Body of pancreas (tissue), 4 donors: ENCODE results near the gene ERBB3. TPM values are rescaled to one million over a fixed set of nuclear protein-coding genes. Genes with fewer than 3 reads are reported as not detected.
A peak's percentile ranks its signal among the peaks of the same experiment; 100 is the strongest.

Experiments
- ATAC-seq: fragments of 150-250 bp; one replicate; pipeline ENCODE4 v1.9.1; 2016
- DNase-seq, 4 donors: peaks; one replicate each; pipeline ENCODE4 v3.0.0-alpha.2; 2019
- H3K27ac ChIP-seq, 4 donors: fragments of 200-600 bp; sonication (generic); 1 replicate in 3 of 4; 2 replicates in 1 of 4; pipeline versions ENCODE4 v1.5.1 to v1.6.1; 2016 to 2019; ENCODE audit warnings: mild to moderate bottlenecking in 1 of 4, mixed read lengths in 1 of 4, moderate library complexity in 1 of 4
- H3K27me3 ChIP-seq, 2 donors: fragments of 200-600 bp; sonication (generic); one replicate each; pipeline ENCODE4 v1.6.0; 2016; ENCODE audit warnings: mild to moderate bottlenecking in 1 of 2
- H3K36me3 ChIP-seq, 2 donors: fragments of 200-600 bp; sonication (generic); replicated peaks in 1 of 2; 2 replicates each; pipeline ENCODE4 v1.5.1; 2016; ENCODE audit warnings: low read depth in 2 of 2; ENCODE audit not compliant: insufficient read depth in 1 of 2
- H3K4me1 ChIP-seq: fragments of 200-600 bp; sonication (generic); one replicate; pipeline ENCODE4 v1.6.0; 2016
- H3K4me3 ChIP-seq, 2 donors: fragments of 200-600 bp; sonication (generic); 1 replicate in 1 of 2; 2 replicates in 1 of 2; pipeline ENCODE4 v1.5.1; 2016 to 2019
- H3K9me3 ChIP-seq, 3 donors: fragments of 200-600 bp; sonication (generic); 1 replicate in 2 of 3; 2 replicates in 1 of 3; pipeline ENCODE4 v1.5.1; 2016
- POLR2A ChIP-seq, 3 donors: fragments of 450-650 bp; IDR thresholded peaks; one replicate each; pipeline ENCODE4 v1.6.1; 2016; ENCODE audit warnings: antibody characterized with exemption in 3 of 3, mild to moderate bottlenecking in 2 of 3
- WGBS, 2 donors: methylation state at CpG; one replicate each; pipeline ENCODE4 v1.1.5; 2017; 5-methylcytosine and 5-hydroxymethylcytosine counted together
- intact Hi-C: fragments of 100-400 bp; cut with DNase I; formaldehyde crosslinking; loops from one replicate; pipeline ENCODE4 v1.15.1; 2023
- total RNA-seq, 2 donors: library from RNA; depleted of rRNA; stranded (reverse); fragments of >200 nt; gene quantifications; one replicate each; pipeline ENCODE4 v1.1.0, GENCODE V29; 2016
- TF ChIP-seq, protein P1 (sequence below), 7 experiments: fragments of 450-650 bp in 4 of 7; fragments of 200-600 bp in 3 of 7; sonication (generic) in 3 of 7; IDR thresholded peaks; one replicate each; pipeline ENCODE4 v1.5.1; 2016 to 2019; ENCODE audit warnings: antibody characterized with exemption in 7 of 7

ERBB3 gene
- total RNA-seq, 2 donors from 2014 or later, result 72.9 to 74.8 TPM

DNA sequence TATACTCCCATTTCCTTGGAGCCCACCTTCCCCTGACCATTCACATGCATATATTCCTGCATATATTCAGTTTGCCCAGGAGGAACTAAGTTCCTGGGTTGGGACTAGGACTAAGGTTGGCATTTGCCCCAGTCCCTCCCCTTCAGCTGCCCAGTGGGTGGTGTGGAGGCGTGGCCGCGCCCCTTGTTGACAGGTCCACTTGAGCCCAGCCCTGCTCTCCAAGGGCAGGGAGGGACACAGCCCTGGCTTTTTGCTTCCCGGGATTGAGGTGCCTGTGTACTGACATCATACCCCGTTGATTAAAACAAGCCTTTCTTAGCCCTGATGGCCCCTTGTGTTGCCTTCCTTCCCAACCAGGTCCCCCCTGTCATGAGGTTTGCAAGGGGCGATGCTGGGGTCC, 7.3 kb downstream of the ERBB3 start:
- peaks cover 53% of the 10 kb centered on the region for H3K4me1 ChIP-seq
- H3K9me3 ChIP-seq, result no peaks in the 10 kb centered on the region
- ATAC-seq, result peak; percentile 97
- H3K27ac ChIP-seq, result peak overlapping the region; percentile 55 to 83 (median 76)
- H3K36me3 ChIP-seq, result peaks cover 0 to 18% of the 10 kb centered on the region in 2 donors
- TF ChIP-seq, protein P1, sequence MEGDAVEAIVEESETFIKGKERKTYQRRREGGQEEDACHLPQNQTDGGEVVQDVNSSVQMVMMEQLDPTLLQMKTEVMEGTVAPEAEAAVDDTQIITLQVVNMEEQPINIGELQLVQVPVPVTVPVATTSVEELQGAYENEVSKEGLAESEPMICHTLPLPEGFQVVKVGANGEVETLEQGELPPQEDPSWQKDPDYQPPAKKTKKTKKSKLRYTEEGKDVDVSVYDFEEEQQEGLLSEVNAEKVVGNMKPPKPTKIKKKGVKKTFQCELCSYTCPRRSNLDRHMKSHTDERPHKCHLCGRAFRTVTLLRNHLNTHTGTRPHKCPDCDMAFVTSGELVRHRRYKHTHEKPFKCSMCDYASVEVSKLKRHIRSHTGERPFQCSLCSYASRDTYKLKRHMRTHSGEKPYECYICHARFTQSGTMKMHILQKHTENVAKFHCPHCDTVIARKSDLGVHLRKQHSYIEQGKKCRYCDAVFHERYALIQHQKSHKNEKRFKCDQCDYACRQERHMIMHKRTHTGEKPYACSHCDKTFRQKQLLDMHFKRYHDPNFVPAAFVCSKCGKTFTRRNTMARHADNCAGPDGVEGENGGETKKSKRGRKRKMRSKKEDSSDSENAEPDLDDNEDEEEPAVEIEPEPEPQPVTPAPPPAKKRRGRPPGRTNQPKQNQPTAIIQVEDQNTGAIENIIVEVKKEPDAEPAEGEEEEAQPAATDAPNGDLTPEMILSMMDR (IDR thresholded peaks at IDR 0.05), result no peak
- TF ChIP-seq POLR2A (IDR thresholded peaks at IDR 0.05), result no peak
- no peaks in the 10 kb centered on the region for H3K27me3 ChIP-seq
- H3K4me3 ChIP-seq, result no peak overlapping the region
- intact Hi-C loops, result no loop called here
- WGBS, 2 donors, result 23 to 42% methylated on average over 4 to 6 of the region's 6 CpGs
- peak; percentile 95 to 99 (median 98) for DNase-seq

DNA sequence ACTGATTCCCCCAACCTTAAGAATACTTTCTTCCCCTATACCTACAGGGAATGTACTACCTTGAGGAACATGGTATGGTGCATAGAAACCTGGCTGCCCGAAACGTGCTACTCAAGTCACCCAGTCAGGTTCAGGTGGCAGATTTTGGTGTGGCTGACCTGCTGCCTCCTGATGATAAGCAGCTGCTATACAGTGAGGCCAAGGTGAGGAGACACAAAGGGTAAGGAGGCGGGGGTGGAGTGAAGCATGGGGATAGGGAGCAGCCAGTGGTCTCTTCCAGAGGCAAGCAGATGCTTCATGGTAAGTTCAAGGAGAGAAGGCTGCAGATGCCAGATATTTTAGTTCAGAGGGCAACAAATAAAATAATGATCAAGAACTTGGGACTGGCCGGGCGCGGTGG, 17.8 kb downstream of the ERBB3 start:
- Histone ChIP-seq H3K4me1 (no peaks in the 10 kb centered on the region), H3K36me3 (peaks cover 11 to 36% of the 10 kb centered on the region in 2 donors), H3K9me3 (no peaks in the 10 kb centered on the region), H3K4me3 (no peak overlapping the region), H3K27me3 (no peaks in the 10 kb centered on the region), H3K27ac (no peak overlapping the region)
- 87 to 92% methylated on average over 6 of the region's 6 CpGs for WGBS, 2 donors
- intact Hi-C loops, result no loop called here
- TF ChIP-seq POLR2A (IDR thresholded peaks at IDR 0.05), result no peak
- TF ChIP-seq, protein P1 (IDR thresholded peaks at IDR 0.05), result no peak
- DNase-seq (no peak), ATAC-seq (no peak)

DNA sequence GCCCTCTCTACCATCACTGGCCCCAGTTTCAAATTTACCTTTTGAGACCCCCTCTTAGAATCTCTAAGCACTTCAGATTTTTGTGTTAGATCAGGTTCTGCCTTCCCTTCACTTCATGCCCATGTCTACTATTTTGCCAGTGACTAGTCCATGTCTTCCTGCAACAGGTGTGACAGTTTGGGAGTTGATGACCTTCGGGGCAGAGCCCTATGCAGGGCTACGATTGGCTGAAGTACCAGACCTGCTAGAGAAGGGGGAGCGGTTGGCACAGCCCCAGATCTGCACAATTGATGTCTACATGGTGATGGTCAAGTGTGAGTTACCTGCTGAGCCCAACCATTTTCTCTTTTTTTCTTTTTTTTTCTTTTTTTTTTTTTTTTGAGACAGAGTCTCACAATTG, 18.6 kb downstream of the ERBB3 start:
- 60 to 89% methylated on average over 3 of the region's 3 CpGs for WGBS, 2 donors
- no peak overlapping the region for H3K4me3 ChIP-seq
- intact Hi-C loops, result no loop called here
- TF ChIP-seq POLR2A (IDR thresholded peaks at IDR 0.05), result no peak
- TF ChIP-seq, protein P1 (IDR thresholded peaks at IDR 0.05), result no peak
- no peaks in the 10 kb centered on the region for H3K27me3 ChIP-seq
- peaks cover 7 to 28% of the 10 kb centered on the region in 2 donors for H3K36me3 ChIP-seq
- no peaks in the 10 kb centered on the region for H3K9me3 ChIP-seq
- peak in 1 of 4 donors; percentile 28 for DNase-seq
- no peak overlapping the region for H3K27ac ChIP-seq
- peaks cover 7% of the 10 kb centered on the region for H3K4me1 ChIP-seq
- ATAC-seq, result no peak

DNA sequence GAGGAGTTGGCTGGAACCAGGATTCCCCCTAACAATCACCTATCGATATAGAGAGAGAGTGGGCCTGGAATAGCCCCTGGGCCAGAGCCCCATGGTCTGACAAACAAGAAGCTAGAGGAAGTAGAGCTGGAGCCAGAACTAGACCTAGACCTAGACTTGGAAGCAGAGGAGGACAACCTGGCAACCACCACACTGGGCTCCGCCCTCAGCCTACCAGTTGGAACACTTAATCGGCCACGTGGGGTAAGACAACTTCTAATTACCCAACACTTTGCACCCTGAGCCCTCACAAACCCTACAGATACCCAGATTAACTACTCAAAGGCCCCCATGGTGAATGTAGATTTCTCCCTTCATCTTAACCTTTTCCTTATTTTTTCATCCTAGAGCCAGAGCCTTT, 19.8 kb downstream of the ERBB3 start:
- Histone ChIP-seq H3K27ac (no peak overlapping the region), H3K9me3 (no peaks in the 10 kb centered on the region), H3K4me1 (peaks cover 10% of the 10 kb centered on the region), H3K36me3 (peaks cover 7 to 24% of the 10 kb centered on the region in 2 donors), H3K4me3 (no peak overlapping the region), H3K27me3 (no peaks in the 10 kb centered on the region)
- no peak for ATAC-seq
- WGBS, 2 donors, result 81 to 83% methylated on average over 4 of the region's 4 CpGs
- intact Hi-C loops, result no loop called here
- no peak for DNase-seq
- no peak for TF ChIP-seq POLR2A (IDR thresholded peaks at IDR 0.05)

DNA sequence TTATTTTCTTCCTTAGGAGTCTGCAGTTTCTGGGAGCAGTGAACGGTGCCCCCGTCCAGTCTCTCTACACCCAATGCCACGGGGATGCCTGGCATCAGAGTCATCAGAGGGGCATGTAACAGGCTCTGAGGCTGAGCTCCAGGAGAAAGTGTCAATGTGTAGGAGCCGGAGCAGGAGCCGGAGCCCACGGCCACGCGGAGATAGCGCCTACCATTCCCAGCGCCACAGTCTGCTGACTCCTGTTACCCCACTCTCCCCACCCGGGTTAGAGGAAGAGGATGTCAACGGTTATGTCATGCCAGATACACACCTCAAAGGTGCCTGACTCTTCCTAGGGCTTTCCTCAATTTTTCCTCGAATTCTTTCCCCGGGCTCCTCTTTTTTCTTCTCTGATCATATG, 21.1 kb downstream of the ERBB3 start:
- no peak overlapping the region for H3K4me3 ChIP-seq
- no peaks in the 10 kb centered on the region for H3K27me3 ChIP-seq
- TF ChIP-seq POLR2A (IDR thresholded peaks at IDR 0.05), result no peak
- TF ChIP-seq, protein P1 (IDR thresholded peaks at IDR 0.05), result no peak
- 82 to 83% methylated on average over 13 to 14 of the region's 14 CpGs for WGBS, 2 donors
- H3K36me3 ChIP-seq, result peaks cover 0 to 20% of the 10 kb centered on the region in 2 donors
- H3K4me1 ChIP-seq, result peaks cover 19% of the 10 kb centered on the region
- ATAC-seq (no peak), DNase-seq (no peak)
- H3K27ac ChIP-seq, result no peak overlapping the region
- H3K9me3 ChIP-seq, result no peaks in the 10 kb centered on the region
- intact Hi-C loops, result no loop called here
